HG03342 (cell line): ENCODE results near the gene RBM34.
"Not testable (repeated sequence)": the region's sequence is repeated elsewhere in the genome, so short reads cannot be mapped to it uniquely, and the experiment has no call there.

ENCODE experiments used
- ATAC-seq: cut with Tn5 transposase; IDR thresholded peaks from one replicate; pipeline ENCODE4 v1.9.1; 2021; ENCODE audit warnings: mild to moderate bottlenecking, moderate library complexity; ENCODE audit not compliant: unreplicated experiment

RBM34 gene

DNA sequence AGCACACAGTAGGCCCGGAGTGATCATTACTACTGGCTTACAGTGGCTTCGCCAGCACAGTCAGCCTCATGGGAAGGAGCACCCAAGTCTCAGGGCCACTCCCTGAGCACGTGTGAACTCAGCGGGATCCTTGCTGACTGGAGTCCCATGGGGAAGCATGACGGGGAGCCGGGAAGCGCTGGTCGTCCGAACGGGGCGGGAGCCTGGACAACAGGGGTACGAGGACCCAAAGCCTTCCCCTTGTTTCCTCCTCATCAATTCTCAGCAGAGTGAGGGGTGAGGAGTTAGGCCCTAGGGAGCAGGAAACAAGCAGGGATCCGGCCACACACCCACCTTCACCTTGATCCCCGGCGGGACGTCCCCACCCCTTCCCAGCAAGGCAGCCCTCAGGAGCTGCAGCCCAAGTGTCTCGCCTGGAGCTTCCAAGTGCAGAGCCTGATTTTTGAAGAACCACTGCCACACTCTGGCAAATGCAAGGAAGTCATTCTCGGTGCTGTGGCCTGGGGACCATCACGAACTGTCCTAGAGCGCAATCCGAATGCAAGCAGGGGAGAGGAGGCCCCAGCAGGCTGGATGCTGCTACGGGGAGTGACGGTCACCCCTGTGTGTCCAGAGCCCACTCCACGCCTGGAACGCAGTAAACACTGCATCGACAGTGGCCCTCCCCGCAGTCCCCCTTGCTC is 67.9 kb downstream of the RBM34 start:
- no peak for ATAC-seq

DNA sequence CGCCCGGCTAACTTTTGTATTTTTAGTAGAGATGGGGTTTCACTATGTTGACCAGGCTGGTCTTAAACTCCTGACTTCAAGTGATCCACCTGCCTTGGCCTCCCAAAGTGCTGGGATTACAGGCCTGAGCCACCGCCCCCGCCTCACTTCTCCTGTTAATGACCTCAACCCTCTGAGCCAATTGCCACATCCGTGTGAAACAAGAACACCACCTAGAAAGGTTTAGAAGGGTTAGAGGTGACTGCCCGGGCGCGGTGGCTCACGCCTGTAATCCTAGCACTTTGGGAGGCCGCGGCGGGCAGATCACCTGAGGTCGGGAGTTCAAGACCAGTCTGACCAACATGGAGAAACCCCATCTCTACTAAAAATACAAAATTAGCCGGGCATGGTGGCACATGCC is 68.6 kb downstream of the RBM34 start:
- ATAC-seq: not testable (repeated sequence)

DNA sequence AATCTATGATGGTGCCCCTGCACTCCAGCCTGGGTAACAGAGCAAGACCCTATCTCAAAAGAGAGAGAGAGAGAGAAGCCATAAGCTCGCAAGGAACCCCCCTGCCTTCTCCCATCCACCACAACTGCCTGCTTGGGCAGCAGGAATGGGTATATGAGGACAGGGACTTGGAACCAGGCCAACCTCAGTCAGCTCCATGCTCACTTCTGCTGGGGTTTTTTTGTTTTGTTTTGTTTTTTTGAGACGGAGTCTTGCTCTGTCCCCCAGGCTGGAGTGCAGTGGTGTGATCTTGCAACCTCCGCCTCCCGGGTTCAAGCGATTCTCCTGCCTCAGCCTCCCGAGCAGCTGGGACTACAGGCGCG is 69.0 kb downstream of the RBM34 start:
- not testable (repeated sequence) for ATAC-seq

DNA sequence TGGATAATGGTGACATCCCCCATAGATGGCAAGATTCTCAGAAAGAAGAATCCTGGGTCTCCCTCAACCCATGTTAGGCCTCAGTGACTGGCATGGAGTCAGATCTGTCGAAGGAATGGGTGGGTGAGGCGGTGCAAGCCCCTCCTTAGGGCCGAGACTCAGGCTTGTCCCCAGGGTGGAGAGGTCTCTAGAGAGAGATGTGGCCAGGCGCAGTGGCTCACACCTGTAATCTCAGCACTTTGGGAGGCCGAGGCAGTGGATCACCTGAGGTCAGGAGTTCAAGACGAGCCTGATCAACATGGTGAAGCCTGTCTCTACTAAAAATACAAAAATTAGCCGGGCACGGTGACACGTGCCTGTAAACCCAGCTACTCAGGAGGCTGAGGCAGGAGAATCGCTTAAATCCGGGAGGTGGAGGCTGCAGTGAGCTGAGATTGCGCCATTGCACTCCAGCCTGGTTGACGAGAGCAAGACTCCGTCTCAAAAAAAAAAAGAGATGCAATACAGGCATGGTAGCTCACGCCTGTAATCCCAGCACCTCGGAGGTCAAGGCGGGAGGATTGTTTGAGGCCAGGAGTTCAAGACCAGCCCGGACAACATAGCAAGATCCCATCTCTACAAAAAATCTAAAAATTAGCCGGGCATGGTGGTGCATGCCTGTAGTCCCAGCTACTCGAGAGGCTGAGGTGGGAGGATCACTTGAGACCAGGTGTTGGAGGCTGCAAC is 69.6 kb downstream of the RBM34 start:
- not testable (repeated sequence) for ATAC-seq

DNA sequence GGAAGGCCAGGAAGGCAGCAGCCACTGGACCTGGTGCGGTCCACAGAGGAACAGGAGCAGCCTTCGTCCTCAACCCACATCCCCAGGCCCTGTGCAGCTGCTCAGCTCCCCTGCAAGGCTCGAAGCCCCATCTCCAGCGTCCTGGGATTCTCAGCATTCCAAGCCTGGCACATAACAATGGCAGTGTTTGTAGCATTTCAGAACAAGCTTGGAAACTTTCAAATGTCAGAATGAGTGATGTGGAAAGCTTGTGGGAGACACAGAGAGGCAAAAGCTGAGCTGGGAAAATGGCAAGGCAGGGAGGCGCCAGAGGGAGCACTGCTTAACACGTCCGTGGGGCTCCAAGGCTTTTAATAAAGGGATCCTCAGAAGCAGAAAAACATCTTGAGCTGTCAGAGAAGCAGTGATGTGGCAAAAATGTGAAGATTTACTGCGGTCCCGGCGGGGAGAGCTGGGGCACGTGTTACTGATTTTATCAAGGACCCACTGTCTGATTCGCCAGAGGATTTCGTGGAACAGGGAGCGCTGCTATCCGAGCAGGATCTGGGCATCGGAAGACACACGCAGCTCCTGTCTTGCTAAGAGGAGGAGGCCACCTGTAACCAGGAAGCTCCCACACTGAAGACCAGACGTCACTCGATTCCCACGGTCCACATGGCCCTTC is 70.5 kb downstream of the RBM34 start:
- ATAC-seq: no peak

DNA sequence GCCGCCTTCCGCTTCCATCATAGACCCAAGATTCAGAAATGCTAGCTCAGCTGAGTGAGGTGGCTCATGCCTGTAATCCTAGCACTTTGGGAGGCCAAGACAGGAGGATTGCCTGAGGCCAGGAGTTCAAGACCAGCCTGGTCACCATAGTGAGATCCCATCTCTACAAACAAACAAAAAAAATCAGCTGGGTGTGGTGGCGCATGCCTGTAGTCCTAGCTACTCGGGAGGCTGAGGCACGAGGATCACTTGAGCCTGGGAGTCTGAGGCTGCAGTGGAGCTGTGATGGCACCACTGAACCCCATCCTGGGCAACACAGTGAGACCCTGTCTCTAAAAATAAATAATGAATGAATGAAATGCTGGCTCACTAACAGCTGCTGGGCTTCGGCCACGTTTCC is 72.1 kb downstream of the RBM34 start:
- ATAC-seq: no peak

DNA sequence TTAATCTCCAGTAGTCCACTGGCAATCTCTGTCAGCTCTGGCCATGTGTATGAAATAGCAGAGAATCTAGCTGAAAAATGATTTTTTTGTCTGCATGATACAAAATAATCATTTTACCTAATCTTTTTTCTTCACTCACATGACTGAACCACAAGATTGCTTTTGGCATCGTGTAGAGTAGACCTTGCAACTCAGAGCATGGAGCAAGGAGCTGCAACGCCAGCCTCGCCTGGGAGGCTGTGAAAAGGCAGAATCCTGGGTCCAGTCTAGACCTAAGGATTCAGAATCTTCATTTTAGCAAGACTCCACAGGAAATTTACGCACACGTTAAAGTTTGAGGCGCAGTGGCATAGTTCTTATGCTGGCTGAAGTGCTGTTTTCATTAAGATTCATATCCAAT is 72.6 kb downstream of the RBM34 start:
- no peak for ATAC-seq

DNA sequence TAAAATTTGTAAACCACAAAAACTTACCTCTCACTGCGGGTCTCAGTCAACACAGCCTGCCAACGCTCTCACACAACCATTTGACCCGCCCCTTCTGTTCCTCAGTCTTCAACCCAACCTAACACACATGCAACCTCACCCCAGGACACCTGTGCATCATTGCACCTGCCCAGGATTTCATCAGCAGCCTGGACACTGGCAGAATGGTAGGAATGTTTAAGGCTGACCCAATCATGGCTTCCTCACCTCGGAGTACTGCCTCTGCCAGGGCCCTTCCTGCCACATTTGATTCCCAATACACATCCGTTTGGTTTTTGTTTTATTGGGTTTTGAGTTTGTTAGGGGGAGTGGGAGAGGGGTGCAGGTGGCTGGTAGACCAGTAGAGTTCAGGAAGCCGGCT is 73.1 kb downstream of the RBM34 start:
- ATAC-seq: no peak

DNA sequence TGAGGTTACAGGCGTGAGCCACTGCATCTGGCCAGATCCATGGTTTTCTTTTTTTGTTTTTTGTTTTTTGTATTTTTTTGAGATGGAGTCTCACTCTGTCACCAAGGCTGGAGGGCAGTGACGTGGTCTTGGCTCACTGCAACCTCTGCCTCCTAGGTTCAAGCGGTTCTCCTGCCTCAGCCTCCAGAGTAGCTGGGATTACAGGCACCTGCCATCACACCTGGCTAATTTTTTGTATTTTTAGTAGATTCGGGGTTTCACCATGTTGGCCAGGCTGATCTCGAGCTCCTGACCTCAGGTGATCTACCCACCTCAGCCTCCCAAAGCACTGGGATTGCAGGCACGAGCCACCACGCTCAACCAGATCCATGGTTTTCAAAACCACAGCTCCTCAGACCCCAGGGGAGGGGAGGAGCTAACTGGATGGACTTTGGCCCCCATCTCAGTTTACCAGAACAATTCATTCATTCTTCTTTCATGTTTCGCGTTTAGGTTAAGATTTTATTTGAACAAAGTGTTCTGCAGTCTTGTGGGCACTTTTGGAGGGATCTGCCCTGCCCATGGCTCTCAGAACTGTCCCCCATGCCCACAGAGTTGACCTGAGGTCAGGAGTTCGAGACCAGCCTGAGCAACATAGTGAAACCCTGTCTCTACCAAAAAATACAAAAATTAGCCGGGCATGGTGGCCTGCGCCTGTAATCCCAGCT is 75.5 kb downstream of the RBM34 start:
- ATAC-seq: not testable (repeated sequence)
